ENCODE measurements around the gene DCD. TPM values are rescaled to one million over a fixed set of nuclear protein-coding genes. Genes with fewer than 3 reads are reported as not detected.

Gene DCD
- total and polyA plus RNA-seq, 2 donors (not counting 3 experiments of a cell fraction or from before 2014, with no cell fraction given): not detected

DNA sequence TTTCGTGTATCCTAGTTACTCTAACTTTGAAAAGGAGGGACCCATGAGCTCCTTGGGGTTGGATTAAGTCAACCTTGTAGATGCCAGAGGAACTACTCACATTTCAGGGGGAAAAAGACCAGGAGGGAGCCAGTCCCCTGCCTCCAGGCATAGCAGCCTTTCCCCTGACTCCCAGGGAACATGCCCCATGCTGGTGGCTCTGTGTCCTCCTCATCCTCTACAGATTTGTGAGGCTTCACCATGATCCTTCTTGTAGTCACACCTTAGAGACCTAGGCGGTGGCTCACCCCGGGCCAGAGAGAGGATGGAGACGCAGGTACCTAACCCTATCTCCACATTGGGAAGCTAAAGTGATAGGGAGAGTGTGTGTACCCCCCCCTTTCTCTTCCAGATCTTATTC is 43.7 kb downstream of the DCD start:
- no peaks in the 10 kb centered on the region for H3K9me3 ChIP-seq (replicated peaks; ENCODE audit: control insufficient read depth, insufficient read depth, low read length)
- H3K4me1 ChIP-seq (ENCODE audit: control insufficient read depth, extremely low read depth, insufficient read depth, low read length): no peaks in the 10 kb centered on the region
- DNase-seq (ENCODE audit: low read depth, low spot score) (no peak), FAIRE-seq (no peak)
- no peaks in the 10 kb centered on the region for H4K20me1 ChIP-seq (replicated peaks; ENCODE audit: control insufficient read depth, extremely low read depth, insufficient read depth, low read length)
- no TSS peak for BruUV-seq (replicated peaks)
- no peak overlapping the region for H3K9ac ChIP-seq (replicated peaks; ENCODE audit: extremely low read depth, insufficient read depth, low read length)
- ChIA-PET CTCF (interaction anchor here (0.7 to 1.5 kb wide), 5 partner anchors 8 to 332 kb away, joined by 3 to 5 read pairs (median 4); no protein-coding TSS in a partner anchor), POLR2A (no interaction called here)
- H3K36me3 ChIP-seq (ENCODE audit: control insufficient read depth in 2 of 2, extremely low read depth in 1 of 2, insufficient read depth in 2 of 2, low read length in 2 of 2): no peaks in the 10 kb centered on the region
- no peaks in the 10 kb centered on the region for H3K79me2 ChIP-seq (ENCODE audit: control insufficient read depth, insufficient read depth, low read length)
- dilution Hi-C loops (cut with MboI; ENCODE audit: extremely low pct_ligation_motif_present, low sequenced_read_pairs) (no loop called here), intact Hi-C loops (cut with micrococcal nuclease) (no loop called here)
- no peak overlapping the region for H3K4me3 ChIP-seq (replicated peaks in 1 of 3; ENCODE audit: insufficient read depth in 1 of 3, low read depth in 1 of 3, low read length in 3 of 3)
- TF ChIP-seq GATA2 (IDR thresholded peaks at IDR 0.05; ENCODE audit: insufficient read depth, insufficient read length, low read depth, low read length) (no peak), MYC (IDR thresholded peaks at IDR 0.05; ENCODE audit: low read depth, low read length) (no peak), JUN (IDR thresholded peaks at IDR 0.05; ENCODE audit: borderline replicate concordance, insufficient read depth, insufficient read length, low read depth) (no peak), POLR2AphosphoS5 (IDR thresholded peaks at IDR 0.05; ENCODE audit: insufficient read depth, low read depth, low read length) (no peak)
- TF ChIP-seq, protein P1, sequence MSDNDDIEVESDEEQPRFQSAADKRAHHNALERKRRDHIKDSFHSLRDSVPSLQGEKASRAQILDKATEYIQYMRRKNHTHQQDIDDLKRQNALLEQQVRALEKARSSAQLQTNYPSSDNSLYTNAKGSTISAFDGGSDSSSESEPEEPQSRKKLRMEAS (IDR thresholded peaks at IDR 0.05; ENCODE audit: insufficient read depth, insufficient read length): no peak
- H3K4me2 ChIP-seq (ENCODE audit: insufficient read depth, low read length): no peak overlapping the region
- no peak overlapping the region for H2AFZ ChIP-seq (ENCODE audit: low read depth, low read length)
- no peaks in the 10 kb centered on the region for H3K9me1 ChIP-seq (replicated peaks; ENCODE audit: control insufficient read depth, extremely low read depth, insufficient read depth, low read length)
- H3K27me3 ChIP-seq (ENCODE audit: control insufficient read depth in 2 of 2, insufficient read depth in 2 of 2, low read length in 2 of 2): peaks cover 0 to 2% of the 10 kb centered on the region in 2 experiments
- H3K27ac ChIP-seq (ENCODE audit: insufficient read depth, low read depth, low read length): no peak overlapping the region

DNA sequence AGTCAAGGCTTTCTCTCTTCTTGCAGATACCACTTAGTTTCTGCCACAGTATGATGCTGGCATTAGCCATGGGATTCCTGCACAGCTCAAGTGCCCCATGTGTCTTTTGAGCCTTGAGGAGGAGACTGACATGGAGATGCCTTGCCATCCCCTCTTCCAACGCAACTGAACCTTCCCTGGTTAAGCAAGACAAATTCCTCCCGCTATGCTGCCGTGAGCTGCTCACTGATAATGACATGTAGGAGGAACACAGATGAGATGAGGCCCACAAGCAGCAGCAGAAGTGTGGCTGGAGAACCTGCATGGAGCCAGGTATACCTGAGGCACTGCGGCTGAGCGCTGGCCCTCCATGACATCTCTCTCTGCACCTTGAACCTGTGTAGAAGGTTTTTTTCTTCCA is 44.3 kb downstream of the DCD start:
- H3K9ac ChIP-seq (replicated peaks; ENCODE audit: extremely low read depth, insufficient read depth, low read length): no peak overlapping the region
- POLR2A ChIA-PET: no interaction called here
- BruUV-seq (replicated peaks): no TSS peak
- H4K20me1 ChIP-seq (replicated peaks; ENCODE audit: control insufficient read depth, extremely low read depth, insufficient read depth, low read length): no peaks in the 10 kb centered on the region
- no peak overlapping the region for H3K27ac ChIP-seq (ENCODE audit: insufficient read depth, low read depth, low read length)
- no peak overlapping the region for H3K4me2 ChIP-seq (ENCODE audit: insufficient read depth, low read length)
- intact Hi-C loops (cut with micrococcal nuclease): no loop called here
- H3K36me3 ChIP-seq (ENCODE audit: control insufficient read depth in 2 of 2, extremely low read depth in 1 of 2, insufficient read depth in 2 of 2, low read length in 2 of 2): no peaks in the 10 kb centered on the region
- H3K9me3 ChIP-seq (replicated peaks; ENCODE audit: control insufficient read depth, insufficient read depth, low read length): no peaks in the 10 kb centered on the region
- FAIRE-seq (no peak), DNase-seq (ENCODE audit: low read depth, low spot score) (no peak)
- CTCF ChIA-PET: interaction anchor here (1.1 to 1.5 kb wide), 3 partner anchors 8 to 24 kb away, joined by 4 to 5 read pairs (median 4); no protein-coding TSS in a partner anchor
- peaks cover 0 to 4% of the 10 kb centered on the region in 2 experiments for H3K27me3 ChIP-seq (ENCODE audit: control insufficient read depth in 2 of 2, insufficient read depth in 2 of 2, low read length in 2 of 2)
- dilution Hi-C loops (cut with MboI; ENCODE audit: extremely low pct_ligation_motif_present, low sequenced_read_pairs): no loop called here
- no peak for TF ChIP-seq POLR2A (IDR thresholded peaks at IDR 0.05; ENCODE audit: low read depth, low read length)
- TF ChIP-seq POLR2AphosphoS5 (IDR thresholded peaks at IDR 0.05; ENCODE audit: insufficient read depth, low read depth, low read length): no peak
- TF ChIP-seq FOS (IDR thresholded peaks at IDR 0.05; ENCODE audit: borderline replicate concordance, insufficient read depth, low read length): no peak
- TF ChIP-seq, protein P1 (IDR thresholded peaks at IDR 0.05; ENCODE audit: insufficient read depth, insufficient read length): no peak
- TF ChIP-seq, protein P2, sequence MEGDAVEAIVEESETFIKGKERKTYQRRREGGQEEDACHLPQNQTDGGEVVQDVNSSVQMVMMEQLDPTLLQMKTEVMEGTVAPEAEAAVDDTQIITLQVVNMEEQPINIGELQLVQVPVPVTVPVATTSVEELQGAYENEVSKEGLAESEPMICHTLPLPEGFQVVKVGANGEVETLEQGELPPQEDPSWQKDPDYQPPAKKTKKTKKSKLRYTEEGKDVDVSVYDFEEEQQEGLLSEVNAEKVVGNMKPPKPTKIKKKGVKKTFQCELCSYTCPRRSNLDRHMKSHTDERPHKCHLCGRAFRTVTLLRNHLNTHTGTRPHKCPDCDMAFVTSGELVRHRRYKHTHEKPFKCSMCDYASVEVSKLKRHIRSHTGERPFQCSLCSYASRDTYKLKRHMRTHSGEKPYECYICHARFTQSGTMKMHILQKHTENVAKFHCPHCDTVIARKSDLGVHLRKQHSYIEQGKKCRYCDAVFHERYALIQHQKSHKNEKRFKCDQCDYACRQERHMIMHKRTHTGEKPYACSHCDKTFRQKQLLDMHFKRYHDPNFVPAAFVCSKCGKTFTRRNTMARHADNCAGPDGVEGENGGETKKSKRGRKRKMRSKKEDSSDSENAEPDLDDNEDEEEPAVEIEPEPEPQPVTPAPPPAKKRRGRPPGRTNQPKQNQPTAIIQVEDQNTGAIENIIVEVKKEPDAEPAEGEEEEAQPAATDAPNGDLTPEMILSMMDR (IDR thresholded peaks at IDR 0.05; ENCODE audit: extremely low read depth in 1 of 2, insufficient read depth in 1 of 2, low read depth in 1 of 2, low read length in 2 of 2): no peak
- TF ChIP-seq GATA2 (IDR thresholded peaks at IDR 0.05; ENCODE audit: insufficient read depth, insufficient read length, low read depth, low read length): no peak
- H2AFZ ChIP-seq (ENCODE audit: low read depth, low read length): no peak overlapping the region
- H3K79me2 ChIP-seq (ENCODE audit: control insufficient read depth, insufficient read depth, low read length): no peaks in the 10 kb centered on the region
- H3K4me1 ChIP-seq (ENCODE audit: control insufficient read depth, extremely low read depth, insufficient read depth, low read length): no peaks in the 10 kb centered on the region
- no peaks in the 10 kb centered on the region for H3K9me1 ChIP-seq (replicated peaks; ENCODE audit: control insufficient read depth, extremely low read depth, insufficient read depth, low read length)
- H3K4me3 ChIP-seq (replicated peaks in 1 of 3; ENCODE audit: insufficient read depth in 1 of 3, low read depth in 1 of 3, low read length in 3 of 3): no peak overlapping the region

Measured in endothelial cell of umbilical vein (primary cell).